IMR-90 (cell line): ENCODE results near the gene DPP6.

Source experiments
- BHLHE40 ChIP-seq: fragments of 150-350 bp; IDR thresholded peaks from 2 replicates; pipeline ENCODE4 v1.6.1; 2016; ENCODE audit warnings: mild to moderate bottlenecking, low read depth, low read length
- CEBPB ChIP-seq: IDR thresholded peaks from 2 replicates; pipeline ENCODE4 v1.6.1; 2012; ENCODE audit warnings: low read depth, low read length, improper control_type of control experiment
- CHD1 ChIP-seq: IDR thresholded peaks from 2 replicates; pipeline ENCODE4 v1.6.1; 2012; ENCODE audit warnings: low read depth, low read length, improper control_type of control experiment
- CTCF ChIP-seq: conservative IDR thresholded peaks from 2 replicates; pipeline ENCODE4 v1.5.1; 2012; ENCODE audit warnings: mild to moderate bottlenecking, low read depth, low read length, improper control_type of control experiment
- ELK1 ChIP-seq: fragments of 150-350 bp; IDR thresholded peaks from 2 replicates; pipeline ENCODE4 v1.6.1; 2016; ENCODE audit warnings: low read depth, mild to moderate bottlenecking, low read length, moderate library complexity, borderline replicate concordance
- MAFK ChIP-seq: IDR thresholded peaks from 2 replicates; pipeline ENCODE4 v1.6.1; 2012; ENCODE audit warnings: low read depth, low read length, improper control_type of control experiment
- POLR2A ChIP-seq: IDR thresholded peaks from 2 replicates; pipeline ENCODE4 v1.6.1; 2012; ENCODE audit warnings: mild to moderate bottlenecking, low read depth, low read length
- RAD21 ChIP-seq: IDR thresholded peaks from 2 replicates; pipeline ENCODE4 v1.6.1; 2012; ENCODE audit warnings: low read length, improper control_type of control experiment
- RFX5 ChIP-seq: IDR thresholded peaks from 2 replicates; pipeline ENCODE4 v1.8.0; 2012; ENCODE audit warnings: low read depth, mild to moderate bottlenecking, low read length, moderate library complexity
- USF2 ChIP-seq: fragments of 150-350 bp; IDR thresholded peaks from 2 replicates; pipeline ENCODE4 v1.6.1; 2017; ENCODE audit warnings: mild to moderate bottlenecking, antibody characterized with exemption, low read length, low read depth

GRCh38 chr7:154474903-154475520 lies 422.8 kb downstream of the DPP6 start:
- TF ChIP-seq RAD21: no peak
- TF ChIP-seq CTCF: no peak
- TF ChIP-seq POLR2A: no peak
- no peak for TF ChIP-seq CEBPB
- TF ChIP-seq RFX5: no peak
- no peak for TF ChIP-seq ELK1
- no peak for TF ChIP-seq BHLHE40
- no peak for TF ChIP-seq CHD1
- no peak for TF ChIP-seq MAFK
- no peak for TF ChIP-seq USF2
